Fibroblast of skin of back (primary cell): ENCODE data around the gene LAMA4.

ENCODE experiments used
- DNase-seq: peaks from one replicate; pipeline ENCODE4 v3.0.0-alpha.2; 2013

LAMA4 gene

DNA sequence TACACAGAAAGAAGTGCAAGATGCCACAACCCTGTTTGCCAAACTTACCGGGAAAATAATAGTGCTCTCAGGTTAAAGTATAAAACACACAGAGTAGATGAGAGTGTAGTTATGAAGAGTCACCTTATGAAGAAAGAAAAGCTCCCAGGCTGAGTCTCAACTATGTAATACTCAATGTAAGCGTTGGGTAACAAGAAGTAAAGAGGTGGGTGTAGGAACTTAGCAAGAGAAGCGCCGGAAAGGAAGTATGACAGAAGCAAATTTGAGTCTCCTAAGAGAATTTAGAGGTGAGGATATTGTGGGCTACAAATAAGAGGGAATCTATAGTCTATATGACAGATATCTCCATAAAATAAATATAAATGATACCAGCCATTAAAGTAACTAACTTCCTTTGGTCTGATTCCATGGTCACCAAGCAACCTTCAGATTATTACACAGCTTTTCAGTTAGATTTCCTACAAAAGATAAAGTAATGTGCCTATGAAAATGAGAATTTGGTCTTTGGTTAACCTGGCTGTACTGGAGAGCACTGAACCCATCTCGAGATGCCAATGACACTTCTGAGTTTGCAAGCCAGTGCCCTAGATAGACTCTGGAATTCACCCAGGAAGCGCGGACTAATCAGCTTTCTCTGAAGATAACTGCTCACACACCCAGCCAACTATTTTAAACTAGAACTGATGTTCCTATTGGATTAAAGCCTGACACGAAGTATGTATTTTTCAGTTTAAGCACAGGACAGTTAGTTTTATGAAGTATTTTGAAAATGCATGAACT, 168.9 kb downstream of the LAMA4 start:
- no peak for DNase-seq

DNA sequence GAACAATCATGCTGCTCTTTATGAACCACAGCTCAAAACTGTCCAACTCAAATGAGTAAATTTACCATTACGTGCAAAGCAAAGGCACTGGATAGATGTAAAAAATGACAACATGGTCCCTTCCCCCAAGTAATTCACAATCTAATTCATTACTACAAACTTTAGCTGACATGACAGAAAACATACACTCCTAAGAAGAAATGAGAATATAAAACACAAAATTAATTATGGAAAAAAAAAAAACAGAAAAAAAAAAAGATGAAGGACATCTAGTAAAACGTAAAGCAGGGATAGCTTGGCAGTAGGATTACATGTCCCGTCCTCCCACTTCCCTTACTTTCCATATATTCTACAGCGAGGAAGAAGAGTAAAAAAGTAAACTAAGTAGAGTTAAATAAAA, 172.8 kb downstream of the LAMA4 start:
- no peak for DNase-seq

DNA sequence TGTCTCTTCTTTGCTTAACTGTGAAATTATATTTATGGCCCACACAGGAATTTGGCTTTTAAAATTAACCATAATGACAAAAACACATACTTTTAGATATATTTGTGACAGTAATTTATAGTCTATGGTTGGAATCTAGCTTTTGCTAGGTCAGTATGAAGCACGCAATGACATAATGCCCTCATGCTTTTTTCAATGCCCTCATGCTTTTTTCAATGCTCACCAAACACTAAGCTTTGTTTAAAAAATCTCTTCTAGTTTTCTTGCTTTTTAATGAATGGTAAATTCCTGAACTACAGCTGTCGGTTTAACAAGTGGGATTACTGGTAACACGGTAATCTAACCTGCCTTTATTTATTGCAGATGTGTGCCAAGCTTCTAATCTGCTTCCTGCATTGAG, 187.8 kb downstream of the LAMA4 start:
- no peak for DNase-seq

DNA sequence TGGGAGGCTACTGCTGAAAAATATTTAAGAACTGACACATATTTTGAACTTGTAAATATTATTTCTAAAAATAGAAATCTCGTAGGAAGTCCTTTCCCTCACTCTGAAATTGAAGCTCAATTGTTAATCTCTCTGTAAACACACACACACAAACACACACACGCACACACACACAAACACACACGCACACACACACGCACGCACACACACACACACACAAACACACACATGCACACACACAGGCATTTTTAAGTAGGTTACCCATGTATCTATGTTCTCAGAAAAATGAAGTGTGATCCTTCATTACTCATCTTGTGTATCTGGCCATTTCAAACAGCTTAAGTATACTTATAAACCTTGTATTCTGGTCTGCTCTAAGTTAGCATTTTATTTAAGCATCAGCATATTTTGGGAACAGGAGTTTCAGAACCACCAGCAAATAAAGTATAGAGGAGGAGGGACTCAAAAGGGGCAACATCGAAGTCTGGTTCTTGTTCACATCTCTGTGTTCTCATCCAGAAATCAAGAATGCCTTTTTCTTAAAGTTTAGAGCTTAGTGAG, 188.9 kb downstream of the LAMA4 start:
- DNase-seq = peak; percentile 6

DNA sequence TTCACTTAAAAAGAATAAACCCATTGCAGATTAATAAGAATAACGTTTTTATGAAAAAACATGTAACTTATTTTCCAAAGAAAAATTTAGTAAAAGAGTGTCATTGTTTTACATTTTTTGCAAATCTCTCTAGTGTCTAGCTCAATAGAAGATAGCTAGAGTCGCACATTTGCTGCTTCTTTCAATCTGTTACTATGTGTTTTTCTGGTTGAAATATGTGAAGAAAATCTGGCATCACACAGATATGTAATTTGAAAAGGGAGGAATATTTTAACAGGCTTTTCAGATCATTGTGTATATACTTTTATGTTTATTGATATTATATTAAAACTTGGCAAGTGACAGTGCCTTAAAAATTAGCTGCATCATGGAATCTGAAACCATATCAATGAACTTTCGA, 191.4 kb downstream of the LAMA4 start:
- DNase-seq = no peak

DNA sequence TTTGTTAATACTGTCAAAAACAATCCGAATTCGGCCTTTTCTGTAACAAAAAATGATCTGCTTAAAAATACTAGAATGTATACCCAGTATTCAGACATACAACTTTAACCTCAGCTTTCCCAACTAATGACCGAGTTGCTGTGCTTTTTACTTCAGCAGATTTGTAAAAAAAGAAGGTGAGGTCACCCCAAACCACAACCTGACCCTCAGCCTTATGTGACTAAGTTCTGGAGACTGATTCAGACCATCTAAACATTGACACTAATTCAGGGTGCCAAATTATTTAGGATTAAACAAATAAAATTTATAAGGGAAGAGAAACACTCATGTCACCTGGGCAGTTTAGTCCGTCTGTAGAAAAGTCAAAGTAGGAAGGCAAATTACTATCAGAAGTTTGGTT, 192.8 kb downstream of the LAMA4 start:
- no peak for DNase-seq
